ENCODE measurements around the gene PARD3. TPM values are rescaled to one million over a fixed set of nuclear protein-coding genes. Genes with fewer than 3 reads are reported as not detected.

Gene PARD3
- total RNA-seq, 4 donors from 2014 or later, result 98.9 to 122 (median 105) TPM

- intact Hi-C loops (cut with DNase I), result no loop called here
- Histone ChIP-seq H3K27ac (replicated peaks in 1 of 4) (no peak overlapping the region), H3K9me3 (no peaks in the 10 kb centered on the region), H3K36me3 (no peaks in the 10 kb centered on the region), H3K4me1 (no peaks in the 10 kb centered on the region), H3K27me3 (no peaks in the 10 kb centered on the region), H3K4me3 (no peak overlapping the region)
- DNase-seq (ENCODE audit: extremely low spot score), result no peak
- 95% methylated on average over 3 of the region's 3 CpGs for WGBS
- no peak for TF ChIP-seq POLR2A (IDR thresholded peaks at IDR 0.05; ENCODE audit: low read depth)
- no peak for TF ChIP-seq EP300 (IDR thresholded peaks at IDR 0.05)
- TF ChIP-seq CTCF (IDR thresholded peaks at IDR 0.05), result no peak
- TF ChIP-seq POLR2AphosphoS5 (IDR thresholded peaks at IDR 0.05), result no peak
Measured at GRCh38 chr10:34150103-34150502, 665.0 kb downstream of the PARD3 start.

GRCh38 chr10:34148305-34148657 is 666.8 kb downstream of the PARD3 start:
- Histone ChIP-seq H3K27ac (replicated peaks in 1 of 4) (no peak overlapping the region), H3K36me3 (no peaks in the 10 kb centered on the region), H3K4me3 (no peak overlapping the region), H3K27me3 (no peaks in the 10 kb centered on the region), H3K4me1 (no peaks in the 10 kb centered on the region), H3K9me3 (no peaks in the 10 kb centered on the region)
- no peak for DNase-seq (ENCODE audit: extremely low spot score)
- TF ChIP-seq EP300 (IDR thresholded peaks at IDR 0.05) (no peak), POLR2A (IDR thresholded peaks at IDR 0.05; ENCODE audit: low read depth) (no peak), POLR2AphosphoS5 (IDR thresholded peaks at IDR 0.05) (no peak), CTCF (IDR thresholded peaks at IDR 0.05) (no peak)
- intact Hi-C loops (cut with DNase I), result no loop called here
- 83% methylated on average over 3 of the region's 3 CpGs for WGBS

GRCh38 chr10:34147641-34148304 is 667.3 kb downstream of the PARD3 start:
- Histone ChIP-seq H3K36me3 (no peaks in the 10 kb centered on the region), H3K27me3 (no peaks in the 10 kb centered on the region), H3K27ac (replicated peaks in 1 of 4) (no peak overlapping the region), H3K4me1 (no peaks in the 10 kb centered on the region), H3K4me3 (no peak overlapping the region), H3K9me3 (no peaks in the 10 kb centered on the region)
- 82% methylated on average over 4 of the region's 4 CpGs for WGBS
- TF ChIP-seq POLR2AphosphoS5 (IDR thresholded peaks at IDR 0.05), result no peak
- no peak for TF ChIP-seq POLR2A (IDR thresholded peaks at IDR 0.05; ENCODE audit: low read depth)
- no peak for TF ChIP-seq EP300 (IDR thresholded peaks at IDR 0.05)
- no peak for TF ChIP-seq CTCF (IDR thresholded peaks at IDR 0.05)
- no peak for DNase-seq (ENCODE audit: extremely low spot score)
- intact Hi-C loops (cut with DNase I), result no loop called here

- no peak overlapping the region for H3K27ac ChIP-seq (replicated peaks in 1 of 4)
Measured at GRCh38 chr10:34145715-34146114, 669.4 kb downstream of the PARD3 start.

More at GRCh38 chr10:34145715-34146114, 669.4 kb downstream of the PARD3 start:
- H3K4me3 ChIP-seq, result no peak overlapping the region
- DNase-seq (ENCODE audit: extremely low spot score), result no peak
- WGBS, result 84% methylated on average over 3 of the region's 3 CpGs
- no peak for TF ChIP-seq POLR2A (IDR thresholded peaks at IDR 0.05; ENCODE audit: low read depth)
- no peak for TF ChIP-seq CTCF (IDR thresholded peaks at IDR 0.05)
- no peak for TF ChIP-seq POLR2AphosphoS5 (IDR thresholded peaks at IDR 0.05)
- no peak for TF ChIP-seq EP300 (IDR thresholded peaks at IDR 0.05)
- H3K36me3 ChIP-seq, result no peaks in the 10 kb centered on the region
- intact Hi-C loops (cut with DNase I), result no loop called here
- H3K9me3 ChIP-seq, result no peaks in the 10 kb centered on the region
- H3K4me1 ChIP-seq, result no peaks in the 10 kb centered on the region
- no peaks in the 10 kb centered on the region for H3K27me3 ChIP-seq
